Measurements from ENCODE around the gene KCNMB3. TPM values are rescaled to one million over a fixed set of nuclear protein-coding genes. Genes with fewer than 3 reads are reported as not detected.

KCNMB3 gene
- total RNA-seq, 4 donors from 2014 or later, result 1.3 to 4.1 (median 2.9) TPM

DNA sequence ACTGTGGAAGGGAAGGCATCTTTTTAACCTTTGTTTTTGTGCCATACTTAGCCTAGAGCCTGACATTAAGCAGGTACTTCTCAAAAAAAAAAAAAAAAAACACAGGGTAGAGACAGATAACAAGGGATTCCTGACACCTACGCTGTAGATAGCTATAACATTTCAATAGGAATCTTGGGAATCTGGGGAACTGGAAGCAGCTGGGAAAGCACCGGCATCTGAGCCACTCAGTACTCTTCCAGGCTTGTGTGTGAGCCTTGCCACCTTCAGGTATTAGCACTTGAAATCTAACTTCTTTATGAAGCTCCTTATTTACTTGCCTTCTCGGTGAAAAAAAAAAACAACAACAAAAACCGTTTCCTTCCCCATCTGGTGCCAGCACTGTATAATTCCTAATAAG lies 56.0 kb downstream of the KCNMB3 start:
- TF ChIP-seq, protein P1, sequence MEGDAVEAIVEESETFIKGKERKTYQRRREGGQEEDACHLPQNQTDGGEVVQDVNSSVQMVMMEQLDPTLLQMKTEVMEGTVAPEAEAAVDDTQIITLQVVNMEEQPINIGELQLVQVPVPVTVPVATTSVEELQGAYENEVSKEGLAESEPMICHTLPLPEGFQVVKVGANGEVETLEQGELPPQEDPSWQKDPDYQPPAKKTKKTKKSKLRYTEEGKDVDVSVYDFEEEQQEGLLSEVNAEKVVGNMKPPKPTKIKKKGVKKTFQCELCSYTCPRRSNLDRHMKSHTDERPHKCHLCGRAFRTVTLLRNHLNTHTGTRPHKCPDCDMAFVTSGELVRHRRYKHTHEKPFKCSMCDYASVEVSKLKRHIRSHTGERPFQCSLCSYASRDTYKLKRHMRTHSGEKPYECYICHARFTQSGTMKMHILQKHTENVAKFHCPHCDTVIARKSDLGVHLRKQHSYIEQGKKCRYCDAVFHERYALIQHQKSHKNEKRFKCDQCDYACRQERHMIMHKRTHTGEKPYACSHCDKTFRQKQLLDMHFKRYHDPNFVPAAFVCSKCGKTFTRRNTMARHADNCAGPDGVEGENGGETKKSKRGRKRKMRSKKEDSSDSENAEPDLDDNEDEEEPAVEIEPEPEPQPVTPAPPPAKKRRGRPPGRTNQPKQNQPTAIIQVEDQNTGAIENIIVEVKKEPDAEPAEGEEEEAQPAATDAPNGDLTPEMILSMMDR (IDR thresholded peaks at IDR 0.05), result no peak
- TF ChIP-seq POLR2AphosphoS5 (IDR thresholded peaks at IDR 0.05) (no peak), EP300 (IDR thresholded peaks at IDR 0.05) (no peak), POLR2A (IDR thresholded peaks at IDR 0.05; ENCODE audit: low read depth) (no peak)
- Histone ChIP-seq H3K27ac (replicated peaks in 1 of 4) (peak overlapping the region in 2 of 4 donors; percentile 12 to 15), H3K4me1 (peaks cover 15 to 60% (median 44%) of the 10 kb centered on the region in 4 donors), H3K9me3 (no peaks in the 10 kb centered on the region), H3K36me3 (no peaks in the 10 kb centered on the region), H3K27me3 (no peaks in the 10 kb centered on the region), H3K4me3 (no peak overlapping the region)
- intact Hi-C loops (cut with DNase I), result no loop called here
- no peak for DNase-seq (ENCODE audit: extremely low spot score)
- WGBS, result 43% methylated on average over 4 of the region's 4 CpGs

Other genes starting within 250 kb of the KCNMB3 start
- 10 to 100 TPM; 15.2 to 26.6 (median 23.1) TPM for gene ZMAT3, start 179.3 kb downstream of the KCNMB3 start, total RNA-seq
- gene PIK3CA, start 102.8 kb downstream of the KCNMB3 start, total RNA-seq, result 10 to 100 TPM; 33.7 to 47.5 (median 36.0) TPM
- gene ZNF639, start 71.9 kb upstream of the KCNMB3 start, total RNA-seq, result 10 to 100 TPM; 50.0 to 78.2 (median 58.8) TPM
- 10 to 100 TPM; 32.8 to 48.6 (median 37.3) TPM for gene MFN1, start 96.6 kb upstream of the KCNMB3 start, total RNA-seq
- 100 to 1,000 TPM in 1 of 4 donors, 10 to 100 TPM in 3; 57.7 to 130 (median 80.9) TPM for gene GNB4, start 200.4 kb upstream of the KCNMB3 start, total RNA-seq

Data from esophagus muscularis mucosa (tissue), 4 donors.